EH (cell line): ENCODE data around the gene AOC3.
"Not testable (repeated sequence)": the region's sequence is repeated elsewhere in the genome, so short reads cannot be mapped to it uniquely, and the experiment has no call there.

Source experiments
- DNase-seq: peaks from one replicate; pipeline ENCODE4 v3.0.0-alpha.2; 2015; ENCODE audit warnings: low read depth

AOC3 gene

GRCh38 chr17:42894283-42895184, 43.5 kb downstream of the AOC3 start:
- DNase-seq = no peak

GRCh38 chr17:42895185-42895555, 44.2 kb downstream of the AOC3 start:
- peak; percentile 86 for DNase-seq

- no peak for DNase-seq
Observed at GRCh38 chr17:42898147-42898811, 47.3 kb downstream of the AOC3 start.

- DNase-seq = not testable (repeated sequence)
Observed at GRCh38 chr17:42899981-42900380, 49.0 kb downstream of the AOC3 start.

- DNase-seq = no peak
Observed at GRCh38 chr17:42900460-42901331, 49.7 kb downstream of the AOC3 start, which contains the start of gene G6PC1. Gene G6PC1, plus strand, starts transcription at chr17:42900799. Its CDS starts 78 bp downstream, at chr17:42900877.

GRCh38 chr17:42901535-42902229, 50.7 kb downstream of the AOC3 start:
- DNase-seq = no peak

GRCh38 chr17:42904110-42904469, 53.1 kb downstream of the AOC3 start:
- no peak for DNase-seq

DNA sequence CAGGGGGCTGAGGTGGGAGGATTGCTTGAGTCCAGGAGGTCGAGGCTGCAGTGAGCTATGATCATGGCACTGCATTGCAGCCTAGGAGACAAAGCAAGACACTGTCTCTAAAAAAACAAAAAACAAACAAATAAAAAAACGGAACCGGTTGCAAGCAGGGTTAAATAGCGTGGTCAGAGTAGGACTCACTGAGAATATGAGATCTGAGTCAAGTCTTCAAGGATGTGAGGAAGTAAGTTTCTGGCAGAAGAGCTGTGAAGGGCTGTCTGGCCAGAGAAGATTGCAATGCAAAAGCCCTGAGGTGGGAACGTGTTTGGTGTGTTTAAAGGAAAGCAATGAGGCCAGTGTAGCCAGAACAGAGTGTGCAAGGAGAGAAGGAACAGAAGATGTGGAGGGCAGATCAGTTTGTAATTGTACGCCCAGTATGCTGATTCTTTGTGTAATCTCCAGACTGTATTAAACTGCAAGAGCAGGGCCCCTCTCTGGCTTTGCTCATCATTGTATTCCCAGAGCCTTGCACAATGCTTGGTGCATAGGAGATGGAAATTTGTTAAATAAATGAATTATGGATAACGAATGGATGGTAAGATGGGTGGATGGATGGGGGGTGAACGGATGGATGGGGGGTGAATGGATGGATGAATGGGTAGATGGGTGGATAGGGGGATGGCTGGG, 55.9 kb downstream of the AOC3 start:
- no peak for DNase-seq
